GM19395 (cell line): Measurements from ENCODE around the gene MAN2A2.
"Not testable (repeated sequence)": the region's sequence is repeated elsewhere in the genome, so short reads cannot be mapped to it uniquely, and the experiment has no call there.

ENCODE experiments used
- ATAC-seq: cut with Tn5 transposase; IDR thresholded peaks from one replicate; pipeline ENCODE4 v1.9.1; 2021; ENCODE audit warnings: mild to moderate bottlenecking, moderate library complexity; ENCODE audit not compliant: unreplicated experiment

The MAN2A2 gene

GRCh38 chr15:90871139-90871715, 31.9 kb upstream of the MAN2A2 start:
- no peak for ATAC-seq

GRCh38 chr15:90871716-90872485, 31.2 kb upstream of the MAN2A2 start:
- no peak for ATAC-seq

- no peak for ATAC-seq
Observed at GRCh38 chr15:90872486-90873184, 30.5 kb upstream of the MAN2A2 start.

DNA sequence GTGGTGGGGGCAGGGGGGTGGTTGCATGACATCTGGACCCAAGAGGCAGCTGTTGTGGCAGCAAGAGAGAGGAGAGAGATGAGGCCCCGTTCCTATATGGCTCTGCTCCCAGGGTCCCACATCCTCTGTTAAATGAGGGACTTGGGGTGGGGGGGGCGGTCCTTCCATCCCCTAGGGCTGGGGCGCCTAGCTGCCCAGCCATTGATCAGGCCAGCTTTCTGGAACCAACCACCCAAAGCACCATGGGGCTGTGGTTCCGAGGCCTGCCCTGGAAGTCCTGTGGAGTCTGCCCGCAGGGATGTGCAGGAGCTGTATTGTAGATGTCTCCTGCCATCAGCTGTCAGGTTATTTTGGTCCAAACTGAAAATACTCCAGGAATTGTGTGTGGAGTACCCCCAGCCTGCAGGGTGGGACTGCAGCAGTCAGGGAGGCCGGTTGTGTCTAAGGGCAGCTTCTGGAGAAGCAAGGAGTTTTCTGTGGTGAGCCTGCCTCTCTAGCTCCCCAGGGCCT, 29.6 kb upstream of the MAN2A2 start:
- ATAC-seq: no peak

- no peak for ATAC-seq
Observed at GRCh38 chr15:90873998-90874605, 29.0 kb upstream of the MAN2A2 start.

GRCh38 chr15:90874986-90875385, 28.1 kb upstream of the MAN2A2 start:
- not testable (repeated sequence) for ATAC-seq

DNA sequence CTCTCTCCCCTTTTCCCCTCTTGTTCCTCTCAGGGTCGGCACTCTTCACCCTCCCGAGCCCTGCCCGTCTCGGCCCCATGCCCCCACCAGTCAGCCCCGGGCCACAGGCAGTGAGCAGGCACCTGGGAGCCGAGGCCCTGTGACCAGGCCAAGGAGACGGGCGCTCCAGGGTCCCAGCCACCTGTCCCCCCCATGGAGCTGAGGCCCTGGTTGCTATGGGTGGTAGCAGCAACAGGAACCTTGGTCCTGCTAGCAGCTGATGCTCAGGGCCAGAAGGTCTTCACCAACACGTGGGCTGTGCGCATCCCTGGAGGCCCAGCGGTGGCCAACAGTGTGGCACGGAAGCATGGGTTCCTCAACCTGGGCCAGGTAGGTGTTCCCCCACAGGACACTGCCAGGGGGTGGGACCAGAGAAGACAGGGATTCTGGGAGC, 27.5 kb upstream of the MAN2A2 start:
- no peak for ATAC-seq

- ATAC-seq: no peak
Observed at GRCh38 chr15:90876046-90876445, 27.1 kb upstream of the MAN2A2 start.

DNA sequence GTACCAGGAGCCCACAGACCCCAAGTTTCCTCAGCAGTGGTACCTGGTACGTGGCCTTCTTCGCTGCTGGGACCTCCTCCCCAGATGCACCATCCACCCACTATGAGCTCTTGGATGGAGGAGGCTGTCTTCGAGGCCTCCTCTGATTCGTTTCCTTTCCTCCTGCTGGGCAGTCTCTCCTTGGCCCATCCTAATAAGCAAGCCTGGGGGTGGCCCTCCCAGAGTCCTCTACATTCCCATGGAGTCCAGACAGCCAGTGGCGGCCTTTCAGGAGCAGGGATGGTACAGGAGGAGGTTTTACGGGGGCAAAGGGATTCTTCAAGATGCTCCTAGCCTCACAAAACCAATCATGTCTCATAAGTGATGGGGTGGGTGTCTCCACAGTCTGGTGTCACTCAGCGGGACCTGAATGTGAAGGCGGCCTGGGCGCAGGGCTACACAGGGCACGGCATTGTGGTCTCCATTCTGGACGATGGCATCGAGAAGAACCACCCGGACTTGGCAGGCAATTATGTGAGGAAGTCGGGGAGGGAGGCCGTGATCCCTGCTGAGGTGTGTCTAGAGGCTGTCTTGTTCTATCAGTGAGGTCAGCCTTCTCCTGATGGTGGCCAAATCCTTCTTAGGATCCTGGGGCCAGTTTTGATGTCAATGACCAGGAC, 26.5 kb upstream of the MAN2A2 start:
- ATAC-seq: no peak

DNA sequence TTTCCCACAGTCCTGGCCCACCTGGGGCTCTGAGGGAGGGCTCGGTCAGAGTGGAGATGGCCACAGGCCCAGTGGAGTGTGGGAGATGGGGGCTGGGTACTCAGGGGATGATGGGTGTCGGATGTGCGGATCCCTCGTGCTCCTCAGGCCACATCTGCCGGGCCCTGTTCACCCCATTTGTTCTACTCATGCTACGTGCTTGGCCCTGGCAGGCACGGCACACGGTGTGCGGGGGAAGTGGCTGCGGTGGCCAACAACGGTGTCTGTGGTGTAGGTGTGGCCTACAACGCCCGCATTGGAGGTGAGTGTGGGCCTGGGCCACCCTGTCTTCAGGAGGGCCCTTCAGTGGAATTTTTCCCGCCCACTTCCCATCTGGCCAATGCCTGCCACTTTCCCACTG, 25.8 kb upstream of the MAN2A2 start:
- no peak for ATAC-seq

GRCh38 chr15:90877996-90878395, 25.1 kb upstream of the MAN2A2 start:
- ATAC-seq: no peak

DNA sequence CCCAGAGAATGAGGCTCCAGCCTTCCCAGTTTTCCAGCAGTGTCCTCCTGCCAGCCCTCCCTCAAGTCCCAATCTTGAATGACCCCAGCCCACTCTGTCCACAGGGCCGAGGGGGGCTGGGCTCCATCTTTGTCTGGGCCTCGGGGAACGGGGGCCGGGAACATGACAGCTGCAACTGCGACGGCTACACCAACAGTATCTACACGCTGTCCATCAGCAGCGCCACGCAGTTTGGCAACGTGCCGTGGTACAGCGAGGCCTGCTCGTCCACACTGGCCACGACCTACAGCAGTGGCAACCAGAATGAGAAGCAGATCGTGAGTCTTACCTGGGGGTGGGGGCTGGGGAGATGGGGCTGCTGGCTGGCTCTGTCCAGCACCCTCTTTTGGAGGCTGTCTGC, 24.4 kb upstream of the MAN2A2 start:
- no peak for ATAC-seq

GRCh38 chr15:90879730-90880366, 23.3 kb upstream of the MAN2A2 start:
- ATAC-seq: no peak

GRCh38 chr15:90880381-90881145, 22.5 kb upstream of the MAN2A2 start:
- ATAC-seq: no peak

- no peak for ATAC-seq
Observed at GRCh38 chr15:90881181-90881977, 21.7 kb upstream of the MAN2A2 start.

- ATAC-seq: no peak
Observed at GRCh38 chr15:90881978-90882721, 21.0 kb upstream of the MAN2A2 start.

DNA sequence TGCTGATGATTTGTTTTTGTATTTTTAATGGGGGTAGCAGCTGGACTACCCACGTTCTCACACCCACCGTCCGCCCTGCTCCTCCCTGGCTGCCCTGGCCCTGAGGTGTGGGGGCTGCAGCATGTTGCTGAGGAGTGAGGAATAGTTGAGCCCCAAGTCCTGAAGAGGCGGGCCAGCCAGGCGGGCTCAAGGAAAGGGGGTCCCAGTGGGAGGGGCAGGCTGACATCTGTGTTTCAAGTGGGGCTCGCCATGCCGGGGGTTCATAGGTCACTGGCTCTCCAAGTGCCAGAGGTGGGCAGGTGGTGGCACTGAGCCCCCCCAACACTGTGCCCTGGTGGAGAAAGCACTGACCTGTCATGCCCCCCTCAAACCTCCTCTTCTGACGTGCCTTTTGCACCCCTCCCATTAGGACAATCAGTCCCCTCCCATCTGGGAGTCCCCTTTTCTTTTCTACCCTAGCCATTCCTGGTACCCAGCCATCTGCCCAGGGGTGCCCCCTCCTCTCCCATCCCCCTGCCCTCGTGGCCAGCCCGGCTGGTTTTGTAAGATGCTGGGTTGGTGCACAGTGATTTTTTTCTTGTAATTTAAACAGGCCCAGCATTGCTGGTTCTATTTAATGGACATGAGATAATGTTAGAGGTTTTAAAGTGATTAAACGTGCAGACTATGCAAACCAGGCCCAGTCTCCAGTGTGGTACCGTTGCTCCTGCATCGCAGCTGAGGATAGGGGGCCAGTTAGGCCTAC, 20.1 kb upstream of the MAN2A2 start:
- ATAC-seq: no peak
